Endodermal cell (in vitro differentiated cells): ENCODE measurements around the gene EIF1AY. TPM values are rescaled to one million over a fixed set of nuclear protein-coding genes. Genes with fewer than 3 reads are reported as not detected.
"Not testable (repeated sequence)": the region's sequence is repeated elsewhere in the genome, so short reads cannot be mapped to it uniquely, and the experiment has no call there.

Experiments
- DNase-seq: peaks from one replicate; pipeline ENCODE4 v3.0.0-alpha.2; 2017
- H3K27ac ChIP-seq: 2 replicates; pipeline ENCODE4 v1.5.1; 2013; ENCODE audit warnings: mild to moderate bottlenecking, low read depth, low read length, moderate library complexity
- H3K27me3 ChIP-seq: 2 replicates; pipeline ENCODE4 v1.6.1; 2013; ENCODE audit warnings: mild to moderate bottlenecking, low read length, moderate library complexity; ENCODE audit not compliant: insufficient read depth, control insufficient read depth, poor library complexity, severe bottlenecking
- H3K36me3 ChIP-seq: 2 replicates; pipeline ENCODE4 v1.7.0; 2013; ENCODE audit warnings: mild to moderate bottlenecking, low read length, moderate library complexity; ENCODE audit not compliant: control insufficient read depth, insufficient read depth
- H3K4me1 ChIP-seq: one replicate; pipeline ENCODE4 v1.7.0; 2013; ENCODE audit warnings: low read length; ENCODE audit not compliant: control insufficient read depth, insufficient read depth
- H3K4me3 ChIP-seq: 2 replicates; pipeline ENCODE4 v1.5.1; 2013; ENCODE audit warnings: mild to moderate bottlenecking, low read length, moderate library complexity
- H3K9ac ChIP-seq: 2 replicates; pipeline ENCODE4 v1.6.1; 2013; ENCODE audit warnings: mild to moderate bottlenecking, low read length, moderate library complexity; ENCODE audit not compliant: poor library complexity, severe bottlenecking; ENCODE audit errors: extremely low read depth
- H3K9me3 ChIP-seq: 2 replicates; pipeline ENCODE4 v1.6.1; 2013; ENCODE audit warnings: mild to moderate bottlenecking, low read length, moderate library complexity; ENCODE audit not compliant: control insufficient read depth
- H3K27ac Mint-ChIP-seq: 2 replicates; pipeline ENCODE4 v1.8.0; 2020; ENCODE audit warnings: mixed read lengths
- H3K27me3 Mint-ChIP-seq: 2 replicates; pipeline ENCODE4 v1.8.0; 2021; ENCODE audit warnings: mild to moderate bottlenecking, mixed read lengths; ENCODE audit not compliant: insufficient read depth
- H3K36me3 Mint-ChIP-seq: 2 replicates; pipeline ENCODE4 v1.8.0; 2020; ENCODE audit warnings: low read depth, mixed read lengths
- H3K4me1 Mint-ChIP-seq: 2 replicates; pipeline ENCODE4 v1.8.0; 2020; ENCODE audit warnings: mixed read lengths
- H3K4me3 Mint-ChIP-seq: 2 replicates; pipeline ENCODE4 v1.8.0; 2020; ENCODE audit warnings: mild to moderate bottlenecking, moderate library complexity, mixed read lengths
- H3K9me3 Mint-ChIP-seq: 2 replicates; pipeline ENCODE4 v1.8.0; 2020; ENCODE audit warnings: mild to moderate bottlenecking, mixed read lengths
- WGBS, 2 experiments: methylation state at CpG; one replicate each; pipeline versions ENCODE4 v1.1.5 to v1.1.7; 2013; ENCODE audit warnings: missing lambda C conversion rate in 2 of 2, mixed read lengths in 1 of 2; ENCODE audit not compliant: insufficient coverage in 1 of 2, insufficient read length in 1 of 2; 5-methylcytosine and 5-hydroxymethylcytosine counted together
- total RNA-seq, 2 donors: library from RNA; stranded (reverse); fragmentation: NEBNext Ultra II Directional in 1 of 2; extraction: Animal tissue kit (Norgen Biotek cat#: 25700) in 1 of 2; gene quantifications; 2 replicates in 1 of 2; 3 replicates in 1 of 2; pipeline ENCODE4 v1.2.1, GENCODE V29; 2021
- TF ChIP-seq, protein P1 (sequence below): fragments of 200-600 bp; sonication (generic); conservative IDR thresholded peaks from 2 replicates; pipeline ENCODE4 v1.5.0; 2021; ENCODE audit warnings: antibody characterized with exemption, mild to moderate bottlenecking

EIF1AY gene
- total RNA-seq, 2 donors from 2014 or later = 46.3 TPM; not detected in 1

DNA sequence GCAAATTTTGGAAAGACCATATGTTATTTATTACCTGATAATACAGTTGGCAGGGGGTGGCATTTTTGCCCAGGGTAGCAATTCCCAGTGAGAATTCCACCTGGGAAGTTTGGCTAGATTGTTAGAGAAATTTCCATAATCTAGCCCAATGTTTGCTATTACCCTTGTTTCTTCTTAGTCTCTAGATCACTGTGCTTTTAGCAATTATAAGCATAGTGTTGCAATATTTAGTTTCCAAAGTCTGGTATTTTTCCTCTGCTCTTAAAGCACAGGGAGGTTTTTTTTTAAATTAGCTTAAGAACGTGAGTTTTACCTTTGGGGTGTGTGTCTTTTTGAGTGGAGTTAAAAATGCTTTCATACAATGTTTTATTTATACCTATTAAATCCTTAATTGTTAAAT is 26.3 kb upstream of the EIF1AY start:
- H3K9ac ChIP-seq = no peak overlapping the region
- H3K36me3 ChIP-seq = no peaks in the 10 kb centered on the region
- TF ChIP-seq, protein P1, sequence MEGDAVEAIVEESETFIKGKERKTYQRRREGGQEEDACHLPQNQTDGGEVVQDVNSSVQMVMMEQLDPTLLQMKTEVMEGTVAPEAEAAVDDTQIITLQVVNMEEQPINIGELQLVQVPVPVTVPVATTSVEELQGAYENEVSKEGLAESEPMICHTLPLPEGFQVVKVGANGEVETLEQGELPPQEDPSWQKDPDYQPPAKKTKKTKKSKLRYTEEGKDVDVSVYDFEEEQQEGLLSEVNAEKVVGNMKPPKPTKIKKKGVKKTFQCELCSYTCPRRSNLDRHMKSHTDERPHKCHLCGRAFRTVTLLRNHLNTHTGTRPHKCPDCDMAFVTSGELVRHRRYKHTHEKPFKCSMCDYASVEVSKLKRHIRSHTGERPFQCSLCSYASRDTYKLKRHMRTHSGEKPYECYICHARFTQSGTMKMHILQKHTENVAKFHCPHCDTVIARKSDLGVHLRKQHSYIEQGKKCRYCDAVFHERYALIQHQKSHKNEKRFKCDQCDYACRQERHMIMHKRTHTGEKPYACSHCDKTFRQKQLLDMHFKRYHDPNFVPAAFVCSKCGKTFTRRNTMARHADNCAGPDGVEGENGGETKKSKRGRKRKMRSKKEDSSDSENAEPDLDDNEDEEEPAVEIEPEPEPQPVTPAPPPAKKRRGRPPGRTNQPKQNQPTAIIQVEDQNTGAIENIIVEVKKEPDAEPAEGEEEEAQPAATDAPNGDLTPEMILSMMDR = no peak
- H3K9me3 ChIP-seq = no peaks in the 10 kb centered on the region
- no peaks in the 10 kb centered on the region for H3K4me1 ChIP-seq
- no peaks in the 10 kb centered on the region for H3K4me1 Mint-ChIP-seq
- H3K9me3 Mint-ChIP-seq = no peaks in the 10 kb centered on the region
- no peaks in the 10 kb centered on the region for H3K27me3 ChIP-seq
- no CpG with 5 or more reads among the region's 1 CpG for WGBS, 2 experiments
- DNase-seq = no peak
- H3K27ac Mint-ChIP-seq = no peak overlapping the region
- H3K36me3 Mint-ChIP-seq = no peaks in the 10 kb centered on the region
- no peak overlapping the region for H3K4me3 Mint-ChIP-seq
- no peaks in the 10 kb centered on the region for H3K27me3 Mint-ChIP-seq
- no peak overlapping the region for H3K4me3 ChIP-seq
- no peak overlapping the region for H3K27ac ChIP-seq

GRCh38 chrY:20551840-20552239 is 23.7 kb upstream of the EIF1AY start:
- H3K4me3 Mint-ChIP-seq = no peak overlapping the region
- 91% methylated on average over 27 of the region's 28 CpGs; no CpG with 5 or more reads in 1 of the 2 experiments for WGBS, 2 experiments
- no peaks in the 10 kb centered on the region for H3K4me1 ChIP-seq
- H3K4me3 ChIP-seq = no peak overlapping the region
- H3K9me3 Mint-ChIP-seq = no peaks in the 10 kb centered on the region
- peaks cover 8% of the 10 kb centered on the region for H3K9me3 ChIP-seq
- no peaks in the 10 kb centered on the region for H3K27me3 ChIP-seq
- TF ChIP-seq, protein P1 = no peak
- H3K27ac Mint-ChIP-seq = no peak overlapping the region
- H3K27ac ChIP-seq = no peak overlapping the region
- no peak overlapping the region for H3K9ac ChIP-seq
- no peaks in the 10 kb centered on the region for H3K4me1 Mint-ChIP-seq
- H3K36me3 ChIP-seq = no peaks in the 10 kb centered on the region
- no peaks in the 10 kb centered on the region for H3K36me3 Mint-ChIP-seq
- H3K27me3 Mint-ChIP-seq = no peaks in the 10 kb centered on the region
- no peak for DNase-seq

- H3K27ac Mint-ChIP-seq, H3K27me3 ChIP-seq, H3K9ac ChIP-seq, H3K4me1 Mint-ChIP-seq, H3K9me3 Mint-ChIP-seq, H3K36me3 Mint-ChIP-seq, H3K4me1 ChIP-seq, H3K9me3 ChIP-seq, H3K36me3 ChIP-seq, H3K27me3 Mint-ChIP-seq, H3K4me3 Mint-ChIP-seq, H3K27ac ChIP-seq, DNase-seq, H3K4me3 ChIP-seq: not testable (repeated sequence)
- WGBS, 2 experiments = 97% methylated on average over 4 of the region's 10 CpGs; no CpG with 5 or more reads in 1 of the 2 experiments
These were observed 22.7 kb upstream of the EIF1AY start for GRCh38 chrY:20552764-20553323.

DNA sequence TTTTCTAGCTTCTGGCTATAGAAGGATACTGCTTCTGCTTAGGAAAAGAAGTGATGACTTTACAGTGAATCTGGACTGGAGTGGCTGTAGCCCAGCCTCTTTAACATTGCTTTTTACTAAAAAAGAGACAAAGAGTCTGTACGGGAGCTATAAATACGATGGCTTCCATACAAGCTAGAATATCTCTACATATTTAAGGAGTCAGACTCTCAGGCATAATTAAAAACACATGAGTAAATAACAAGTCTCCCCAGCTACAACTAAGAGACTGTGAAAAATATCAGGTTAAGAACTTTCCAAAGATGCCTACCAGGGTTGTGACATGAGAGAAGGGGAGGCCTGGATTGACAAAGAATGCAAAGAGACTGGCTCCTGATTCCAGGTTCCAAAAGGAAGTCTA is 19.8 kb upstream of the EIF1AY start:
- H3K4me1 Mint-ChIP-seq = no peaks in the 10 kb centered on the region
- H3K9me3 Mint-ChIP-seq = no peaks in the 10 kb centered on the region
- no peaks in the 10 kb centered on the region for H3K27me3 ChIP-seq
- H3K4me3 ChIP-seq = no peak overlapping the region
- H3K9me3 ChIP-seq = peaks cover 8% of the 10 kb centered on the region
- H3K27ac Mint-ChIP-seq = no peak overlapping the region
- DNase-seq = no peak
- H3K4me3 Mint-ChIP-seq = no peak overlapping the region
- H3K27me3 Mint-ChIP-seq = no peaks in the 10 kb centered on the region
- H3K36me3 ChIP-seq = no peaks in the 10 kb centered on the region
- no peaks in the 10 kb centered on the region for H3K36me3 Mint-ChIP-seq
- TF ChIP-seq, protein P1 = no peak
- no peak overlapping the region for H3K9ac ChIP-seq
- no peaks in the 10 kb centered on the region for H3K4me1 ChIP-seq
- H3K27ac ChIP-seq = no peak overlapping the region
- WGBS, 2 experiments = 71% methylated on average over 2 of the region's 2 CpGs; no CpG with 5 or more reads in 1 of the 2 experiments
